GM19452 (cell line): ENCODE measurements around the gene ITPKB.
A peak's percentile ranks its signal among the peaks of the same experiment; 100 is the strongest.

Experiments used
- ATAC-seq: cut with Tn5 transposase; IDR thresholded peaks from one replicate; pipeline ENCODE4 v1.9.1; 2021; ENCODE audit not compliant: unreplicated experiment

ITPKB gene

GRCh38 chr1:226668173-226668560 lies 70.9 kb downstream of the ITPKB start:
- no peak for ATAC-seq

GRCh38 chr1:226666692-226667091 lies 72.4 kb downstream of the ITPKB start:
- ATAC-seq: no peak

GRCh38 chr1:226666164-226666506 lies 72.9 kb downstream of the ITPKB start:
- ATAC-seq: no peak

GRCh38 chr1:226665505-226666163 lies 73.4 kb downstream of the ITPKB start:
- no peak for ATAC-seq

- ATAC-seq: no peak
Observed at GRCh38 chr1:226664413-226665101, 74.5 kb downstream of the ITPKB start.

GRCh38 chr1:226663327-226663704 lies 75.8 kb downstream of the ITPKB start:
- ATAC-seq: no peak

GRCh38 chr1:226662642-226663326 lies 76.3 kb downstream of the ITPKB start:
- ATAC-seq: peak; percentile 95

GRCh38 chr1:226661965-226662364 lies 77.1 kb downstream of the ITPKB start:
- no peak for ATAC-seq

GRCh38 chr1:226661271-226661670 lies 77.8 kb downstream of the ITPKB start:
- ATAC-seq: no peak

- no peak for ATAC-seq
Observed at GRCh38 chr1:226660410-226661182, 78.5 kb downstream of the ITPKB start.

- ATAC-seq: no peak
Observed at GRCh38 chr1:226659641-226660040, 79.4 kb downstream of the ITPKB start.

GRCh38 chr1:226659136-226659535 lies 79.9 kb downstream of the ITPKB start:
- no peak for ATAC-seq

GRCh38 chr1:226658546-226659125 lies 80.4 kb downstream of the ITPKB start:
- ATAC-seq: no peak

GRCh38 chr1:226657895-226658545 lies 81.1 kb downstream of the ITPKB start:
- ATAC-seq: no peak

GRCh38 chr1:226656601-226657277 lies 82.3 kb downstream of the ITPKB start:
- no peak for ATAC-seq

- ATAC-seq: no peak
Observed at GRCh38 chr1:226656201-226656600, 82.9 kb downstream of the ITPKB start.

GRCh38 chr1:226655251-226656163 lies 83.6 kb downstream of the ITPKB start:
- no peak for ATAC-seq

GRCh38 chr1:226654668-226655055 lies 84.4 kb downstream of the ITPKB start:
- no peak for ATAC-seq

GRCh38 chr1:226654046-226654667 lies 84.9 kb downstream of the ITPKB start:
- no peak for ATAC-seq
